OCI-LY1 (cell line): ENCODE data around the gene CEP97.

Experiments
- EZH2 ChIP-seq: fragments of 200-600 bp; sonication (generic), shearing (Covaris generic); IDR thresholded peaks from 2 replicates; pipeline ENCODE4 v1.8.0; 2017; ENCODE audit warnings: borderline replicate concordance, mixed run types, mild to moderate bottlenecking, antibody characterized with exemption, low read length, moderate library complexity, mixed read lengths
- TF ChIP-seq, protein P1 (sequence below): fragments of 200-600 bp; sonication (generic), shearing (Covaris generic); IDR thresholded peaks from 2 replicates; pipeline ENCODE4 v1.5.1; 2017; ENCODE audit warnings: mild to moderate bottlenecking, antibody characterized with exemption, low read length, moderate library complexity, mixed read lengths

DNA sequence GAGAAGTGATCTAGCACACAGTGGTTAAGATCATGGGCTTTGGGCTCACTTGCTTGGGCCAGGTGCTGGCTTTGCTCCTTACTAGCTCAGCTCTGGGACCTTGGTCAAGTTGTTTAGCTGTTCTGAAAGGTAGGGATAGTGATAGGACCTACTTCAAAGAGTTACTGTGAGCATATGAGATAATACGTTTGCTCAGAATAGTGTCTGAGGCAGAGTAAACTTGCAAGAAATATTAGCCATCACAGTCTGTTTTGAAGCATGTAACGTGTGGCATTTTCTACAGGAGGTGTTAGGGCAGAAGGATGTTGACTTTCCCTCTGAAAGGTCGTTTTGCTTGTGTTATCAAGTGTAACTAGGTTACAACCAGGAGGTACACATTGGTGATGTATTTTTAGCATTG, 90.4 kb downstream of the CEP97 start:
- TF ChIP-seq, protein P1, sequence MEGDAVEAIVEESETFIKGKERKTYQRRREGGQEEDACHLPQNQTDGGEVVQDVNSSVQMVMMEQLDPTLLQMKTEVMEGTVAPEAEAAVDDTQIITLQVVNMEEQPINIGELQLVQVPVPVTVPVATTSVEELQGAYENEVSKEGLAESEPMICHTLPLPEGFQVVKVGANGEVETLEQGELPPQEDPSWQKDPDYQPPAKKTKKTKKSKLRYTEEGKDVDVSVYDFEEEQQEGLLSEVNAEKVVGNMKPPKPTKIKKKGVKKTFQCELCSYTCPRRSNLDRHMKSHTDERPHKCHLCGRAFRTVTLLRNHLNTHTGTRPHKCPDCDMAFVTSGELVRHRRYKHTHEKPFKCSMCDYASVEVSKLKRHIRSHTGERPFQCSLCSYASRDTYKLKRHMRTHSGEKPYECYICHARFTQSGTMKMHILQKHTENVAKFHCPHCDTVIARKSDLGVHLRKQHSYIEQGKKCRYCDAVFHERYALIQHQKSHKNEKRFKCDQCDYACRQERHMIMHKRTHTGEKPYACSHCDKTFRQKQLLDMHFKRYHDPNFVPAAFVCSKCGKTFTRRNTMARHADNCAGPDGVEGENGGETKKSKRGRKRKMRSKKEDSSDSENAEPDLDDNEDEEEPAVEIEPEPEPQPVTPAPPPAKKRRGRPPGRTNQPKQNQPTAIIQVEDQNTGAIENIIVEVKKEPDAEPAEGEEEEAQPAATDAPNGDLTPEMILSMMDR, result no peak
- no peak for TF ChIP-seq EZH2
